GM21723 (cell line): ENCODE measurements around the gene ADRA2C.

Experiments
- ATAC-seq: cut with Tn5 transposase; IDR thresholded peaks from one replicate; pipeline ENCODE4 v1.9.1; 2021; ENCODE audit warnings: mild to moderate bottlenecking, moderate library complexity; ENCODE audit not compliant: unreplicated experiment

Gene ADRA2C

DNA sequence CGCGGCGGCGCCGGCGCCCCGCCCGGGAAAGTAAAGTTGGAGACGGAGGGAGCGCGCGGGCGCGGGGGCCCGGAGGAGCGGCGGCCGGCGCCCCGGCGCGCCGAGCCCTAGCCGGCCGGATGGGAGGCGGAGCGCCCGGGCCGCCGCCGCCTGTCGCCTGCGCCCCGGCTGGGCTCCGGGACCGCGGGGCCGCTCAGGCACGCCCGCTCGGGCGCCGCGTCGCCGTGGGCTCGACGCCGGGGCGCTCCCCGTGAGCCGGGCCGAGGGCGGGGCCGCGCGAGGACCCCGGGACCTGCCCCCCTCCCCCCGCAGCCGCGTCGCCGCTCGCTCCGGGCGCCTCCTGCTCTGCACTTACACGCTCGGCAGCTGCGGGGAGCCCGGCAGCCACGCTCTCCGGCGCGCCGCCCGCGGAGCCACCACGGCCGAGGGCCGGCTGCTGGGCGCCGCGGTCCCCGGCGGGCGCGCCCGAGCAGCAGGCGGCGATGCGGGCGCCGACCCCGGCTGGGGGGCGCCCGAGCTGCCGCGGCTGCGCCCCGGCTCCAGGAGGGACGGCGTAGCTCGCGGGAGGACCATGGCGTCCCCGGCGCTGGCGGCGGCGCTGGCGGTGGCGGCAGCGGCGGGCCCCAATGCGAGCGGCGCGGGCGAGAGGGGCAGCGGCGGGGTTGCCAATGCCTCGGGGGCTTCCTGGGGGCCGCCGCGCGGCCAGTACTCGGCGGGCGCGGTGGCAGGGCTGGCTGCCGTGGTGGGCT lies at the start of gene ADRA2C:
Gene ADRA2C (plus strand): TSS at position 350 of the 749 bp plus-strand sequence. CDS start 222 bp downstream, at position 572.
- no peak for ATAC-seq

- no peak for ATAC-seq
These were observed 49.5 kb upstream of the ADRA2C start for GRCh38 chr4:3716631-3717235.

GRCh38 chr4:3717241-3717640 lies 48.9 kb upstream of the ADRA2C start:
- ATAC-seq = no peak

- no peak for ATAC-seq
These were observed 47.7 kb upstream of the ADRA2C start for GRCh38 chr4:3718462-3718861.

DNA sequence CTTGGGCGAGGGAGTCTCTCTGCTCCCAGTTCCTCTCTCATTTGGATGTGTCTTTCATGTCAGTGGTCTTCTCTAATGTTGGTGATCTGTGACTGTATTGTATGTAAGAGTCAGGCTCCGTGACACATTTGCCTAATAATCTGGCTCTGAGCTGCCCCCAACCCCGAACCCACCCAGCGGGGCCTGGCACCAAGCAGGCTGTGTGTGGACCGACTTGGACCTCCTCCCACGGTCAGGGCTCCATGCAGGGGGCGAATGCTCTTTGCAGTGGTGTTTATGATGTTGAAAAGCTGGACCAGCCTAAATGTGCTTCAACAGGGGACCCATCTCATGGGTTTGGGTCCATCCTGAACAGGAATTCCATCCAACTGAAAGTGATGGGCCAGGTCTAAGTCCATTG lies 47.0 kb upstream of the ADRA2C start:
- no peak for ATAC-seq

- no peak for ATAC-seq
These were observed 46.3 kb upstream of the ADRA2C start for GRCh38 chr4:3719836-3720235.

DNA sequence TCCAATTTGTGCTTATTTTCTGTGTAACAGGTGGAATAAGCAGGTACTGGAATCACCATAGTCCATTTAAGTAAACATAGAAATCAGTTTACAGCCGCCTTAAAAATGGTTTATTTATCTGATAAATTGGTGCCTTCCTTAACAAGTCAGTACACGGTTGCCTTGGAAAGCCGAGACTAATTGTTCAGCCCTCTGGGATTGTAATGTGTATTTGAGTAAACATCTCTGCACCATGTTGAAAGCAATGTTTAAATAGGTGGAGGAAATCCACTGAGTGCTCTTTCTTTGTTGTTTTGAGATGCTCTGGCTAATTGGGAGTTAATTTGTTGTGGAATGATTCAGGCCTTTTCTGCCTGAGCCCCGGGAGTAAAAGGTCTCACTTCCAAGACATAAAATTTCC lies 45.7 kb upstream of the ADRA2C start:
- ATAC-seq = no peak

DNA sequence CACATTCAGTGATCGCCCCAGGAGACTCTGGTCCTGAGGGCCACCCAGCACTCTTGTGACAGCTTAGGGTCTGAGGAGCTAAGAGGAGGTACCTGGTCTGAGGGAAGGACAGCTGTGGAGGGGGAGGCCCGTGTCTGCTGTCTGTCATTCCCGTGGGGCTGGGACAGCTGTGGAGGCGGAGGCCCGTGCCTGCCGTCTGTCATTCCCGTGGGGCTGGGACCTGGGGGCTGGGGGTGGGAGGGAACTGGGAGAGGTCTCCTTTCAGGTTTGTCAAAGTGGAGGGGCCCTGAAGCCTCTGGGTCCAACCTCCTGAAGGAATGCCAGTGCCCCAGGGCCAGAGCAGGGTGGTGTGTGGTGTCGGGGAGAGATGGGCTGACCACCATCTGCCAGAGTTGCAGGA lies 45.0 kb upstream of the ADRA2C start:
- ATAC-seq = no peak

DNA sequence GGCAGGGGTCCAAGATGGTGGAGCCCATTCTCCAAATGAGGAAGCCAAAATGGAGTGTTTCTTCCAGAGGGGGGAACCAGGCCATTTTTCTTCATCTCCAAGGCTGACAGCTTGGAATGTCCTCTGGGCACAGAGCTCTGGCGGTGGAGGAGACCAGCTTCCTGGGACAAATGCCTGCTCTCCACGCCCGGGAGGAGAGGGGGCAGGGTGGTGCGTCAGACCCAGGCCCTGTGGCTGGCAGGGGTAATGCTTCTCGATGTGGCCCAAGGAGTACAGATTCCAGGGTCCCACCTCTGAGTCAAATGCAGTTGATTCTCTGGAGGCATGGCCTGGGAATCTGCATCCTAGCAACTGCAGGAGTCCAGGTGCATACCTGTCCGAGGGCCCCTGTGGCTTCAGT lies 44.6 kb upstream of the ADRA2C start:
- ATAC-seq = no peak

GRCh38 chr4:3722446-3723231 lies 43.5 kb upstream of the ADRA2C start:
- ATAC-seq = no peak

DNA sequence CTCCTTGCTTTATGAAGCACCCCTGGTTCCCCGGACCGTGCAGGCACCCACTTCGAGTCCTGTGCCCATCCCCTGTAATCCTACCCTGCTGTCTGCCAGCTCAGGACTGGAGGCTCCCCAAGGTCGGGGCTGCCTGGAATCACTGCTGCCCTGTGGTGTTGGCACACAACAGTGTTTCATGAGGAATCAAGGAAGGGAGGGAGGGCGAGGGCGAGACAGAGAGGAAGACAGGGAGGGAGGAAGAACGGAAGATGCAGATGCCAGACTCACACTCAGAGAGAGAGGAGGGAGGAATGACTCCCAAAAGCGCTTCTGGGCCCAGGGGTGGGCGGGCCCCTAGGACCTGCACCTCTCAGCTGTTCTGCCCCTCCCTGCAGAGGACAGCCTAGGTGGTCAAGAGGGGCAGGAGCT lies 42.9 kb upstream of the ADRA2C start:
- ATAC-seq = no peak

GRCh38 chr4:3724319-3725231 lies 41.6 kb upstream of the ADRA2C start:
- ATAC-seq = no peak

DNA sequence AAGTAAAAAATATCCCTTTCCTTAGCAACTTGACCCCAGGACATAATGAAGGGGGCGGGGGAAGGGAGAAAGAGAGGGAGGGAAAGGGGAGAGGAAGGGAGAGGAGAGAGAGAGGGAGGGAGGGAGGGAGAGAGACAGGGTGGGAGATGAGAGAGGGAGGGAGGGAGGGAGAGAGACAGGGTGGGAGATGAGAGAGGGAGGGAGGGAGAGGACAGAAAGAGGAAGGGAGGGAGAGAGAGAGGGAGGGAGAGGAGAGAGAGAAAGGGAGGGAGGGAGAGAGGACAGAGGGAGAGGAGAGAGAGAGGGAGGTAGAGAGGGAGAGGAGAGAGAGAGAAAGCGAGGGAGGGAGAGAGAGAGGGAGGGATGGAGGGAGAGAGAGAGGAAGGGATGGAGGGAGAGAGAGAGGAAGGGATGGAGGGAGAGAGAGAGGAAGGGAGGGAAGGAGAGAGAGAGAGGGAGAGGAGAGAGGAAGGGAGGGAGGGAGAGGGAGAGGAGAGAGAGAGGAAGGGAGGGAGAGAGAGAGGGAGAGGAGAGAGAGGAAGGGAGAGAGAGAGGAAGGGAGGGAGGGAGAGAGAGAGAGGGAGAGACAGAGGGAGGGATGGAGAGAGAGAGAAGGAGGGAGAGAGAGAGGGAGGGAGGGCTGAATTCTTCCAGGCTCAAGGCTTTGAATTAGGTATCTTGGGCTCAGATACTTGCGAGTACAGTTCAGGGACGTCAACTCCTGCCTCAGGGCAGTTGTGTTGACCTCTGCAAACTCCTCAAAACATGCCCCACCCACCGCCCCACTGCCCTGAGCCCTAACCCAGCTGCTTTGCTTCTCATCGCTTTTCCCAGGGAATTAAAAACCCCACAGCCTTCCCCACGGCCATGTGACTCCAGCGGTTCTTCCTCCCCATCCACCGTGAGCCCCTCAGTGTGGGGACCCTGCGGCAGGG lies 40.0 kb upstream of the ADRA2C start:
- ATAC-seq = no peak

DNA sequence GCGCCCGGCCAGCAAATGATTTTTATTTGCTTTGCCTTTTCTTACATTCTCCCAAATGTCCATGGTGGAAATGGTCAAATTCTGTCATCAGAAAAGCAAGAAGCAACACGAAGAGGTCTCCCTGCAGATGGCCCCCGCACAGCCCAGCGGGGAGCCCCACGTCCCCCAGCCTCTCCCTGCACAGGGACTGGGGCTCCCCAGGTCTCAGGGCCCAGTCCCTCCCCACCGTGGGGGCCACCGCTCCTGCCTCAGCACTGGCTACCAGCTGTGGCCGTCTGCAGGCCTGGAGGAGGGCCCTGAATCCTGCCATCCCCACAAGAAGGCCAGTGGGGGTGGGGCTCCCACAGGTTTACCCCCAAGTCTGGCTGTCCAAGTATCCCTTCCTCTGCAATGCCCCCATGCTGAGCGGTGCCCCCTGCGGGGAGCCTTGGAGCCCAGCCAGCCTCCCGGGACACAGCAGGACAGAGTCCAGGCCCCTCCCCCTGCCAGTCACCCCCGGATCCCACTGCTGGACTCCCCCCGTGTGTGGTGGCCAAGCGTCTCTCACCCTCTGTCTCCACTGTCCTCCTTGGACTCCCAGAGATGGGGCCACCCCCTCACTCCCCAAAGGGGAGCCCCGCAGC lies 38.2 kb upstream of the ADRA2C start:
- ATAC-seq = no peak

DNA sequence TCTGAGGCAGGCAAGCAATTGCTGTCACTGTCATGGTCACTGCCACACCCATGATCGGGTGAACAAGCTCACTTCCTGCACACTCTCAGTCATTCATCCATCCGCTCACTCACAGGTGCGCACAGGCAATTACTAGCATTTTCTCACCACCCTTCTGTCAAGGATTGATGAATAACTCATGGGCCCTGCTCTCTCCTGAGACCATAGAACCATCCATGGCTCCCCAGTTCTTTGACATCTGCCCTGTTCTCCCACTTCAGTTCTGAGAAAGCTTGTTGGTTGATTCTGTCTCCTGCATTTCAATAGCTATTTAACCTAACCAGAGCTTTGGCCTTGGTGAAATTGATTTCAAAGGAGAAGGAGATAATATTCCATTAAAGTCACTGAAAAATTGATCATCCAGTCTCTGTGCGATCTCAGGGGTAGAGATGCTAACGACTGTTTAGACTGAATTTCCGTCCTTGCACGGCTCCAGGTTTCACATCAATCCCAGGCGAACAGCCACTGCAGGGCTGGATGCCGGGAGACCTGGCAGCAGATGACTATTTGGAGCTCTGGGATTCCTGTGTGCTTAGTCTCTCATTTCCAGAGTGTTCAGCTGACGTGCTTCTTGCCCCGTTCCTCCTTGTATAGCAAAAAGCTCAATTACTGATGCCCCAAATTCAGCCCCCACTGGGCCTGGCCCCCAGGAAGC lies 36.9 kb upstream of the ADRA2C start:
- no peak for ATAC-seq

DNA sequence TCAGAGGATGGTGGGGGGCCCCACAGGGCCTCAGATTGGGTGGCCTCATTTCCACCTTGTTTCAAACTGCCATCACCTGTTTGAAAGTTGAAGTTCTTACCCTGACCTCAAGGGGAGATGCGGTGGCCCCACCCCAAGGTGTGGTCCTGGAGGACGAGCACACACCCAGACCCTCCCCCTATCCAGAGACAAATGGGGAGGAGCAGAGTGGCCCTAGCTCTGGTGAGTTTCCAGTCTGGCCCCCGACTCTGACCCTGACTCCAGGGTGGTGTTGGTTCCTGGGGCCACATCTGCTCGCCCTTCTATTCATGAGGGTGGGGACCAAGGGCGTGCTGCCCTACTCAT lies 36.3 kb upstream of the ADRA2C start:
- ATAC-seq = no peak

GRCh38 chr4:3730422-3731190 lies 35.6 kb upstream of the ADRA2C start:
- no peak for ATAC-seq
